Endothelial cell of umbilical vein (primary cell): Measurements from ENCODE around the gene AUTS2. TPM values are rescaled to one million over a fixed set of nuclear protein-coding genes. Genes with fewer than 3 reads are reported as not detected.

Experiments
- BruUV-seq: library from RNA; stranded (reverse); fragments of 400-500 nt; replicated peaks from 2 replicates; lab custom pipeline; 2021; lab: Mats Ljungman, UMichigan
- CTCF ChIA-PET: fragments of 300-600, 350-600 bp; sonication (Branson Sonifier 250); formaldehyde crosslinking; loops from one replicate; lab custom pipeline; 2021; ENCODE audit warnings: antibody characterized with exemption, inconsistent platforms; lab: Charles Lee
- POLR2A ChIA-PET: fragments of 300-600, 350-600 bp; sonication (Branson Sonifier 250); formaldehyde crosslinking; loops from one replicate; lab custom pipeline; 2021; ENCODE audit warnings: antibody characterized with exemption, inconsistent platforms; lab: Charles Lee
- DNase-seq: peaks from one replicate; pipeline ENCODE4 v3.0.0-alpha.2; 2011; ENCODE audit warnings: low read depth, low spot score
- FAIRE-seq: peaks from 2 replicates; lab custom pipeline; 2011; peaks lifted over from hg19 to GRCh38; lab: Jason Lieb, UNC
- H2AFZ ChIP-seq: 2 replicates; pipeline ENCODE4 v1.6.0; 2012; ENCODE audit warnings: low read depth, low read length, control low read depth, inconsistent platforms
- H3K27ac ChIP-seq: 2 replicates; pipeline ENCODE4 v1.5.1; 2011; ENCODE audit warnings: low read depth, mild to moderate bottlenecking, control low read depth, low read length, moderate library complexity; ENCODE audit not compliant: insufficient read depth
- H3K27me3 ChIP-seq, 2 experiments: 2 replicates each; pipeline versions ENCODE4 v1.6.0 to v1.6.1; 2011; ENCODE audit warnings: low read length in 2 of 2, mixed read lengths in 1 of 2; ENCODE audit not compliant: control insufficient read depth in 2 of 2, insufficient read depth in 2 of 2
- H3K36me3 ChIP-seq, 2 experiments: 2 replicates in 1 of 2; 3 replicates in 1 of 2; pipeline ENCODE4 v1.5.1; 2011; ENCODE audit warnings: low read length in 2 of 2, mild to moderate bottlenecking in 1 of 2, moderate library complexity in 1 of 2; ENCODE audit not compliant: control insufficient read depth in 2 of 2, insufficient read depth in 2 of 2; ENCODE audit errors: extremely low read depth in 1 of 2
- H3K4me1 ChIP-seq: 3 replicates; pipeline ENCODE4 v1.5.1; 2011; ENCODE audit warnings: mild to moderate bottlenecking, low read length; ENCODE audit not compliant: control insufficient read depth, insufficient read depth; ENCODE audit errors: extremely low read depth
- H3K4me2 ChIP-seq: 2 replicates; pipeline ENCODE4 v1.6.1; 2011; ENCODE audit warnings: low read length, control low read depth, mixed read lengths; ENCODE audit not compliant: insufficient read depth
- H3K4me3 ChIP-seq, 3 experiments: fragments of 200-600 bp in 1 of 3; sonication (generic), shearing (Covaris generic) in 1 of 3; replicated peaks in 1 of 3; 2 replicates each; pipeline ENCODE4 v1.5.1; 2011 to 2016; ENCODE audit warnings: control low read depth in 3 of 3, low read length in 3 of 3, mild to moderate bottlenecking in 2 of 3, inconsistent platforms in 1 of 3, low read depth in 1 of 3, moderate library complexity in 1 of 3; ENCODE audit not compliant: insufficient read depth in 1 of 3
- H3K79me2 ChIP-seq: 2 replicates; pipeline ENCODE4 v1.6.0; 2012; ENCODE audit warnings: low read length, inconsistent platforms; ENCODE audit not compliant: control insufficient read depth, insufficient read depth
- H3K9ac ChIP-seq: replicated peaks from 2 replicates; pipeline ENCODE3; 2011; ENCODE audit warnings: low read length, control low read depth; ENCODE audit not compliant: insufficient read depth; ENCODE audit errors: extremely low read depth
- H3K9me1 ChIP-seq: replicated peaks from 3 replicates; pipeline ENCODE4 v1.6.0; 2011; ENCODE audit warnings: mild to moderate bottlenecking, low read length; ENCODE audit not compliant: control insufficient read depth, insufficient read depth; ENCODE audit errors: extremely low read depth
- H3K9me3 ChIP-seq: replicated peaks from 2 replicates; pipeline ENCODE4 v1.5.1; 2012; ENCODE audit warnings: low read length, inconsistent platforms; ENCODE audit not compliant: control insufficient read depth, insufficient read depth
- H4K20me1 ChIP-seq: replicated peaks from 2 replicates; pipeline ENCODE3; 2011; ENCODE audit warnings: mild to moderate bottlenecking, low read length; ENCODE audit not compliant: control insufficient read depth, insufficient read depth; ENCODE audit errors: extremely low read depth
- CTCF ChIP-seq, 2 donors: IDR thresholded peaks; 1 replicate in 1 of 2; 2 replicates in 1 of 2; pipeline ENCODE4 v1.5.1; 2011; ENCODE audit warnings: low read length in 2 of 2, mild to moderate bottlenecking in 2 of 2, moderate library complexity in 2 of 2, control low read depth in 1 of 2, inconsistent platforms in 1 of 2, low read depth in 1 of 2; ENCODE audit not compliant: insufficient read depth in 1 of 2; ENCODE audit errors: extremely low read depth in 1 of 2
- EZH2 ChIP-seq: IDR thresholded peaks from 2 replicates; pipeline ENCODE4 v1.6.1; 2012; ENCODE audit warnings: borderline replicate concordance, low read depth, mild to moderate bottlenecking, moderate library complexity, low read length, inconsistent platforms; ENCODE audit not compliant: severe bottlenecking
- FOS ChIP-seq: IDR thresholded peaks from 2 replicates; pipeline ENCODE4 v1.6.1; 2011; ENCODE audit warnings: mild to moderate bottlenecking, low read length, moderate library complexity, borderline replicate concordance; ENCODE audit not compliant: insufficient read depth
- GATA2 ChIP-seq: IDR thresholded peaks from 2 replicates; pipeline ENCODE4 v1.7.0; 2011; ENCODE audit warnings: low read depth, mild to moderate bottlenecking, moderate library complexity, mixed read lengths, low read length; ENCODE audit not compliant: insufficient read length, insufficient read depth
- JUN ChIP-seq: IDR thresholded peaks from 2 replicates; pipeline ENCODE4 v1.6.1; 2011; ENCODE audit warnings: borderline replicate concordance, low read depth; ENCODE audit not compliant: insufficient read length, insufficient read depth
- MAX ChIP-seq: IDR thresholded peaks from 2 replicates; pipeline ENCODE4 v1.6.1; 2011; ENCODE audit not compliant: insufficient read depth, insufficient read length
- MYC ChIP-seq: IDR thresholded peaks from one replicate; pipeline ENCODE4 v1.6.1; 2011; ENCODE audit warnings: mild to moderate bottlenecking, low read depth, low read length
- POLR2A ChIP-seq: IDR thresholded peaks from 2 replicates; pipeline ENCODE4 v1.6.1; 2012; ENCODE audit warnings: low read depth, mild to moderate bottlenecking, control low read depth, low read length
- POLR2AphosphoS5 ChIP-seq: IDR thresholded peaks from 2 replicates; pipeline ENCODE4 v1.6.1; 2012; ENCODE audit warnings: low read depth, mild to moderate bottlenecking, control low read depth, low read length, moderate library complexity; ENCODE audit not compliant: insufficient read depth
- dilution Hi-C: fragments of 300-500 bp; cut with MboI; formaldehyde crosslinking; loops from one replicate; pipeline ENCODE4 v1.15.0; 2019; ENCODE audit warnings: low sequenced_read_pairs; ENCODE audit not compliant: extremely low pct_ligation_motif_present
- intact Hi-C: fragments of 100-400 bp; cut with micrococcal nuclease; formaldehyde crosslinking; loops from one replicate; pipeline ENCODE4 v1.10.0; 2022
- polyA plus RNA-seq, 4 experiments: library from polyadenylated mRNA; depleted of rRNA in 3 of 4; stranded (reverse) in 3 of 4; unstranded in 1 of 4; fragments of >200 nt; gene quantifications; 2 replicates each; pipeline versions ENCODE4 v1.2.1 to v1.2.3, GENCODE V29; 2011 to 2012; ENCODE audit warnings: missing spikeins in 1 of 4
- total RNA-seq: library from RNA; stranded (reverse); gene quantifications from 2 replicates; pipeline ENCODE4 v1.2.3, GENCODE V29; 2021

Gene AUTS2
- total and polyA plus RNA-seq, 2 donors (not counting 3 experiments of a cell fraction or from before 2014, with no cell fraction given): 0.59 to 8.0 TPM

- Histone ChIP-seq H3K4me1 (no peaks in the 10 kb centered on the region), H3K9ac (no peak overlapping the region), H3K27ac (no peak overlapping the region), H2AFZ (no peak overlapping the region), H3K4me3 (no peak overlapping the region), H4K20me1 (no peaks in the 10 kb centered on the region), H3K79me2 (no peaks in the 10 kb centered on the region), H3K9me3 (no peaks in the 10 kb centered on the region), H3K36me3 (no peaks in the 10 kb centered on the region), H3K9me1 (no peaks in the 10 kb centered on the region), H3K27me3 (no peaks in the 10 kb centered on the region), H3K4me2 (no peak overlapping the region)
- FAIRE-seq (no peak), DNase-seq (no peak)
- ChIA-PET POLR2A (no interaction called here), CTCF (no interaction called here)
- dilution Hi-C loops (no loop called here), intact Hi-C loops (no loop called here)
- no TSS peak for BruUV-seq
- TF ChIP-seq CTCF (IDR thresholded peaks at IDR 0.05; ENCODE audit: extremely low read depth in 1 of 2, insufficient read depth in 1 of 2, low read depth in 1 of 2, low read length in 2 of 2): no peak
- no peak for TF ChIP-seq FOS
- no peak for TF ChIP-seq POLR2A
- no peak for TF ChIP-seq EZH2
- TF ChIP-seq MYC: no peak
- no peak for TF ChIP-seq MAX
These were observed 434.4 kb downstream of the AUTS2 start for GRCh38 chr7:70032649-70033048.

GRCh38 chr7:70033226-70033625 lies 435.0 kb downstream of the AUTS2 start:
- no peaks in the 10 kb centered on the region for H4K20me1 ChIP-seq
- intact Hi-C loops: no loop called here
- POLR2A ChIA-PET: no interaction called here
- DNase-seq (no peak), FAIRE-seq (no peak)
- no peaks in the 10 kb centered on the region for H3K36me3 ChIP-seq
- H3K27me3 ChIP-seq: no peaks in the 10 kb centered on the region
- no peak overlapping the region for H3K27ac ChIP-seq
- H3K4me2 ChIP-seq: no peak overlapping the region
- H3K79me2 ChIP-seq: no peaks in the 10 kb centered on the region
- CTCF ChIA-PET: no interaction called here
- BruUV-seq: no TSS peak
- H3K4me3 ChIP-seq: no peak overlapping the region
- no peaks in the 10 kb centered on the region for H3K9me1 ChIP-seq
- H3K9me3 ChIP-seq: no peaks in the 10 kb centered on the region
- dilution Hi-C loops: no loop called here
- H2AFZ ChIP-seq: no peak overlapping the region
- TF ChIP-seq MYC (no peak), EZH2 (no peak), FOS (no peak), POLR2AphosphoS5 (no peak), GATA2 (no peak), JUN (no peak), POLR2A (no peak), CTCF (IDR thresholded peaks at IDR 0.05; ENCODE audit: extremely low read depth in 1 of 2, insufficient read depth in 1 of 2, low read depth in 1 of 2, low read length in 2 of 2) (no peak), MAX (no peak)
- H3K4me1 ChIP-seq: no peaks in the 10 kb centered on the region
- H3K9ac ChIP-seq: no peak overlapping the region
